Gastrocnemius medialis (tissue), 4 donors: ENCODE results near the gene NEK11.

Experiments
- CTCF ChIP-seq, 5 experiments: fragments of 450-650 bp in 3 of 5; fragments of 200-600 bp in 2 of 5; sonication (generic) in 2 of 5; IDR thresholded peaks in 4 of 5; conservative IDR thresholded peaks in 1 of 5; 1 replicate in 4 of 5; 2 replicates in 1 of 5; pipeline ENCODE4 v1.5.1; 2016 to 2019; ENCODE audit warnings: antibody characterized with exemption in 5 of 5, mild to moderate bottlenecking in 3 of 5, moderate library complexity in 3 of 5
- POLR2A ChIP-seq, 2 donors: fragments of 450-650 bp; IDR thresholded peaks; one replicate each; pipeline ENCODE4 v1.6.1; 2017; ENCODE audit warnings: antibody characterized with exemption in 2 of 2, mild to moderate bottlenecking in 2 of 2, moderate library complexity in 2 of 2

GRCh38 chr3:131357275-131357674 is 330.6 kb downstream of the NEK11 start:
- no peak for TF ChIP-seq CTCF (IDR thresholded peaks at IDR 0.05 in 4 of 5, conservative IDR thresholded peaks at IDR 0.05 in 1 of 5)
- TF ChIP-seq POLR2A (IDR thresholded peaks at IDR 0.05) = no peak
